ENCODE results near the gene PNPLA2. TPM values are rescaled to one million over a fixed set of nuclear protein-coding genes. Genes with fewer than 3 reads are reported as not detected.

PNPLA2 gene
- total and polyA plus RNA-seq, 10 of the 15 experiments (the other 5 are each of a cell fraction or from before 2014, with no cell fraction given): 0.19 to 34.0 (median 8.1) TPM

DNA sequence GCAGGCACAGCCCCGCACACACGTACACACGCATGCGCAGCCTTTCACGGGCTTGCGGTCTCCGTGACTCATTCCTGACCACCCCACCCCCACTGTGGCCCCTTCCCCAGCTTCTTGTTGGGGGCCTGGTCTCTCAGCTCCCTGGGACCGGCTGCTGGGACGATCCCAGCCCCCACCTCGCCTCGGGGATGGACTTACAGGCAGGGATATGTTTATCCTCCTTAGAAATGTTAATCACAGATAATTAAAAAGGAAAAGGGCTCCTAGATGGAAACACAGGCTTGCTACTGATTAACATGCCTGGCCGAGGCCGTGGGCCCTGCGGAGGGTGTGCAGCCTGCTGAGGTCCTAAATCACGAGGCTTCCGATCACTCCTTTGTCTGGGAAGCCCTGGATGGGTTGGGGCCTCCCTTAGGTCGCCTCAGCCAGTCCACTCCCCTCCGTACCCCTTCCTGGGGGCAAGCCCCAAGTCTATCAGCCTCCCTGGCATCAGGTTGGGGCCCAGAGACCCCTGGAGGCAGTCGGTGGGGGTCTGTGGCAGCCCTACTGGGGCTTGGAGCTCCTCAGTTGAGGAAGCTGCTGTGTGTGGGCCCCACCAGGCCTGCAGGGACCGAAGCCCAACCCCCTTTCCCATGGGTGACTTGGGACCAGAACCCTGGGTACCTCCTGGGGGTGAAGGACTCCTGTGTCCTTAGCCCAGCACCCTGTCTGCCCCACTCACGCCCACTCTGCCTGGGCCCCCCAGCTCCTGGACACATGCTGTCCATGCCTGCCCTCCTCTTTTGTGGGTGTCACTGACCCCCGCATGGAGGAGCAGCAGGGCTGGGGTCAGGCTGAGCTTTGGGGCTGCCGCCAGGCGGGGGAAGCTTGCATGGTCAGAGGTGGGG lies 44.6 kb downstream of the PNPLA2 start:
- no peak for FAIRE-seq
- TF ChIP-seq, protein P1, sequence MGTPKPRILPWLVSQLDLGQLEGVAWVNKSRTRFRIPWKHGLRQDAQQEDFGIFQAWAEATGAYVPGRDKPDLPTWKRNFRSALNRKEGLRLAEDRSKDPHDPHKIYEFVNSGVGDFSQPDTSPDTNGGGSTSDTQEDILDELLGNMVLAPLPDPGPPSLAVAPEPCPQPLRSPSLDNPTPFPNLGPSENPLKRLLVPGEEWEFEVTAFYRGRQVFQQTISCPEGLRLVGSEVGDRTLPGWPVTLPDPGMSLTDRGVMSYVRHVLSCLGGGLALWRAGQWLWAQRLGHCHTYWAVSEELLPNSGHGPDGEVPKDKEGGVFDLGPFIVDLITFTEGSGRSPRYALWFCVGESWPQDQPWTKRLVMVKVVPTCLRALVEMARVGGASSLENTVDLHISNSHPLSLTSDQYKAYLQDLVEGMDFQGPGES (IDR thresholded peaks at IDR 0.05): no peak
- no peak for TF ChIP-seq ZNF207 (IDR thresholded peaks at IDR 0.05; ENCODE audit: borderline replicate concordance)
- TF ChIP-seq IRF4 (IDR thresholded peaks at IDR 0.05; ENCODE audit: low read depth, low read length): no peak
- TF ChIP-seq POLR2AphosphoS5 (IDR thresholded peaks at IDR 0.05; ENCODE audit: low read length): no peak
- TF ChIP-seq, protein P2, sequence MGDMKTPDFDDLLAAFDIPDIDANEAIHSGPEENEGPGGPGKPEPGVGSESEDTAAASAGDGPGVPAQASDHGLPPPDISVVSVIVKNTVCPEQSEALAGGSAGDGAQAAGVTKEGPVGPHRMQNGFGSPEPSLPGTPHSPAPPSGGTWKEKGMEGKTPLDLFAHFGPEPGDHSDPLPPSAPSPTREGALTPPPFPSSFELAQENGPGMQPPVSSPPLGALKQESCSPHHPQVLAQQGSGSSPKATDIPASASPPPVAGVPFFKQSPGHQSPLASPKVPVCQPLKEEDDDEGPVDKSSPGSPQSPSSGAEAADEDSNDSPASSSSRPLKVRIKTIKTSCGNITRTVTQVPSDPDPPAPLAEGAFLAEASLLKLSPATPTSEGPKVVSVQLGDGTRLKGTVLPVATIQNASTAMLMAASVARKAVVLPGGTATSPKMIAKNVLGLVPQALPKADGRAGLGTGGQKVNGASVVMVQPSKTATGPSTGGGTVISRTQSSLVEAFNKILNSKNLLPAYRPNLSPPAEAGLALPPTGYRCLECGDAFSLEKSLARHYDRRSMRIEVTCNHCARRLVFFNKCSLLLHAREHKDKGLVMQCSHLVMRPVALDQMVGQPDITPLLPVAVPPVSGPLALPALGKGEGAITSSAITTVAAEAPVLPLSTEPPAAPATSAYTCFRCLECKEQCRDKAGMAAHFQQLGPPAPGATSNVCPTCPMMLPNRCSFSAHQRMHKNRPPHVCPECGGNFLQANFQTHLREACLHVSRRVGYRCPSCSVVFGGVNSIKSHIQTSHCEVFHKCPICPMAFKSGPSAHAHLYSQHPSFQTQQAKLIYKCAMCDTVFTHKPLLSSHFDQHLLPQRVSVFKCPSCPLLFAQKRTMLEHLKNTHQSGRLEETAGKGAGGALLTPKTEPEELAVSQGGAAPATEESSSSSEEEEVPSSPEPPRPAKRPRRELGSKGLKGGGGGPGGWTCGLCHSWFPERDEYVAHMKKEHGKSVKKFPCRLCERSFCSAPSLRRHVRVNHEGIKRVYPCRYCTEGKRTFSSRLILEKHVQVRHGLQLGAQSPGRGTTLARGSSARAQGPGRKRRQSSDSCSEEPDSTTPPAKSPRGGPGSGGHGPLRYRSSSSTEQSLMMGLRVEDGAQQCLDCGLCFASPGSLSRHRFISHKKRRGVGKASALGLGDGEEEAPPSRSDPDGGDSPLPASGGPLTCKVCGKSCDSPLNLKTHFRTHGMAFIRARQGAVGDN (IDR thresholded peaks at IDR 0.05): no peak
- TF ChIP-seq, protein P3, sequence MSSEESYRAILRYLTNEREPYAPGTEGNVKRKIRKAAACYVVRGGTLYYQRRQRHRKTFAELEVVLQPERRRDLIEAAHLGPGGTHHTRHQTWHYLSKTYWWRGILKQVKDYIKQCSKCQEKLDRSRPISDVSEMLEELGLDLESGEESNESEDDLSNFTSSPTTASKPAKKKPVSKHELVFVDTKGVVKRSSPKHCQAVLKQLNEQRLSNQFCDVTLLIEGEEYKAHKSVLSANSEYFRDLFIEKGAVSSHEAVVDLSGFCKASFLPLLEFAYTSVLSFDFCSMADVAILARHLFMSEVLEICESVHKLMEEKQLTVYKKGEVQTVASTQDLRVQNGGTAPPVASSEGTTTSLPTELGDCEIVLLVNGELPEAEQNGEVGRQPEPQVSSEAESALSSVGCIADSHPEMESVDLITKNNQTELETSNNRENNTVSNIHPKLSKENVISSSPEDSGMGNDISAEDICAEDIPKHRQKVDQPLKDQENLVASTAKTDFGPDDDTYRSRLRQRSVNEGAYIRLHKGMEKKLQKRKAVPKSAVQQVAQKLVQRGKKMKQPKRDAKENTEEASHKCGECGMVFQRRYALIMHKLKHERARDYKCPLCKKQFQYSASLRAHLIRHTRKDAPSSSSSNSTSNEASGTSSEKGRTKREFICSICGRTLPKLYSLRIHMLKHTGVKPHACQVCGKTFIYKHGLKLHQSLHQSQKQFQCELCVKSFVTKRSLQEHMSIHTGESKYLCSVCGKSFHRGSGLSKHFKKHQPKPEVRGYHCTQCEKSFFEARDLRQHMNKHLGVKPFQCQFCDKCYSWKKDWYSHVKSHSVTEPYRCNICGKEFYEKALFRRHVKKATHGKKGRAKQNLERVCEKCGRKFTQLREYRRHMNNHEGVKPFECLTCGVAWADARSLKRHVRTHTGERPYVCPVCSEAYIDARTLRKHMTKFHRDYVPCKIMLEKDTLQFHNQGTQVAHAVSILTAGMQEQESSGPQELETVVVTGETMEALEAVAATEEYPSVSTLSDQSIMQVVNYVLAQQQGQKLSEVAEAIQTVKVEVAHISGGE (CRISPR knock-in tag; IDR thresholded peaks at IDR 0.05): no peak
- TF ChIP-seq, protein P4, sequence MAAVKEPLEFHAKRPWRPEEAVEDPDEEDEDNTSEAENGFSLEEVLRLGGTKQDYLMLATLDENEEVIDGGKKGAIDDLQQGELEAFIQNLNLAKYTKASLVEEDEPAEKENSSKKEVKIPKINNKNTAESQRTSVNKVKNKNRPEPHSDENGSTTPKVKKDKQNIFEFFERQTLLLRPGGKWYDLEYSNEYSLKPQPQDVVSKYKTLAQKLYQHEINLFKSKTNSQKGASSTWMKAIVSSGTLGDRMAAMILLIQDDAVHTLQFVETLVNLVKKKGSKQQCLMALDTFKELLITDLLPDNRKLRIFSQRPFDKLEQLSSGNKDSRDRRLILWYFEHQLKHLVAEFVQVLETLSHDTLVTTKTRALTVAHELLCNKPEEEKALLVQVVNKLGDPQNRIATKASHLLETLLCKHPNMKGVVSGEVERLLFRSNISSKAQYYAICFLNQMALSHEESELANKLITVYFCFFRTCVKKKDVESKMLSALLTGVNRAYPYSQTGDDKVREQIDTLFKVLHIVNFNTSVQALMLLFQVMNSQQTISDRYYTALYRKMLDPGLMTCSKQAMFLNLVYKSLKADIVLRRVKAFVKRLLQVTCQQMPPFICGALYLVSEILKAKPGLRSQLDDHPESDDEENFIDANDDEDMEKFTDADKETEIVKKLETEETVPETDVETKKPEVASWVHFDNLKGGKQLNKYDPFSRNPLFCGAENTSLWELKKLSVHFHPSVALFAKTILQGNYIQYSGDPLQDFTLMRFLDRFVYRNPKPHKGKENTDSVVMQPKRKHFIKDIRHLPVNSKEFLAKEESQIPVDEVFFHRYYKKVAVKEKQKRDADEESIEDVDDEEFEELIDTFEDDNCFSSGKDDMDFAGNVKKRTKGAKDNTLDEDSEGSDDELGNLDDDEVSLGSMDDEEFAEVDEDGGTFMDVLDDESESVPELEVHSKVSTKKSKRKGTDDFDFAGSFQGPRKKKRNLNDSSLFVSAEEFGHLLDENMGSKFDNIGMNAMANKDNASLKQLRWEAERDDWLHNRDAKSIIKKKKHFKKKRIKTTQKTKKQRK (IDR thresholded peaks at IDR 0.05; ENCODE audit: low read depth, low read length): no peak

More for the DNA sequence above, 44.6 kb downstream of the PNPLA2 start:
- CTCF ChIA-PET: no interaction called here
- no peak for DNase-seq (ENCODE audit: low read depth, low spot score)
- H3K9ac ChIP-seq (ENCODE audit: control insufficient read depth, insufficient read depth, low read length): no peak overlapping the region
- no peak overlapping the region for H3K27ac ChIP-seq (ENCODE audit: control insufficient read depth, insufficient read depth)
- H3K27me3 ChIP-seq (replicated peaks in 1 of 2; ENCODE audit: control insufficient read depth in 2 of 2, insufficient read depth in 2 of 2, low read length in 1 of 2): no peaks in the 10 kb centered on the region
- no TSS peak for BruUV-seq (replicated peaks)
- H3K4me1 ChIP-seq (ENCODE audit: control insufficient read depth, insufficient read depth, low read length): no peaks in the 10 kb centered on the region
- RAD21 ChIA-PET (ENCODE audit: unreplicated experiment): no interaction called here
- no peak overlapping the region for H2AFZ ChIP-seq (ENCODE audit: control insufficient read depth, low read depth, low read length)
- H3K9me3 ChIP-seq (replicated peaks; ENCODE audit: control insufficient read depth, insufficient read depth, low read length): no peaks in the 10 kb centered on the region
- H3K36me3 ChIP-seq (ENCODE audit: control insufficient read depth in 2 of 2, insufficient read depth in 2 of 2, low read length in 1 of 2): no peaks in the 10 kb centered on the region
- intact Hi-C loops (cut with micrococcal nuclease; ENCODE audit: unreplicated experiment) (no loop called here), in situ Hi-C loops (cut with MboI) (no loop called here)
- H3K79me2 ChIP-seq (ENCODE audit: control insufficient read depth, insufficient read depth, low read length): no peaks in the 10 kb centered on the region
- SMC1A ChIA-PET (ENCODE audit: uncharacterized antibody, unreplicated experiment): no interaction called here
- H3K4me2 ChIP-seq (ENCODE audit: control insufficient read depth, insufficient read depth): no peak overlapping the region
- H3K4me3 ChIP-seq: no peak overlapping the region
- POLR2A ChIA-PET: no interaction called here
- ATAC-seq: no peak
- WGBS (ENCODE audit: insufficient coverage, insufficient replicate concordance, low lambda C conversion rate, missing lambda C conversion rate): 56% methylated on average over 24 of the region's 24 CpGs
- H4K20me1 ChIP-seq (ENCODE audit: control insufficient read depth, insufficient read depth): no peaks in the 10 kb centered on the region

Measured in GM12878 (cell line).